SK-N-SH (cell line): ENCODE results near the gene EXOC4. TPM values are rescaled to one million over a fixed set of nuclear protein-coding genes. Genes with fewer than 3 reads are reported as not detected.

Source experiments
- CTCF ChIA-PET: fragments of 300-600, 350-600 bp; formaldehyde crosslinking; extraction: SDS; loops from one replicate; lab custom pipeline; 2021; lab: Yijun Ruan, JAX
- POLR2A ChIA-PET: fragments of 350-600 bp; sonication (Branson Sonifier 250); formaldehyde crosslinking; extraction: SDS; loops from one replicate; lab custom pipeline; 2020; ENCODE audit warnings: antibody characterized with exemption, inconsistent platforms; lab: Yijun Ruan, JAX
- DNase-seq: peaks from one replicate; pipeline ENCODE4 v3.0.0; 2012
- H2AFZ ChIP-seq: fragments of 200-600 bp; sonication (generic); 2 replicates; pipeline ENCODE4 v1.8.1; 2016; ENCODE audit warnings: antibody characterized with exemption, mild to moderate bottlenecking, low read depth
- H3F3A ChIP-seq: fragments of 200-600 bp; sonication (generic); replicated peaks from 2 replicates; pipeline ENCODE3; 2016; ENCODE audit warnings: antibody characterized with exemption, mild to moderate bottlenecking; ENCODE audit not compliant: insufficient read depth
- H3K27ac ChIP-seq, 2 experiments: fragments of 200-500 bp in 1 of 2; fragments of 200-600 bp in 1 of 2; sonication (Bioruptor generic) in 1 of 2; sonication (generic), shearing (Covaris generic) in 1 of 2; 2 replicates each; pipeline versions ENCODE4 v1.5.1 to v1.6.1; 2014 to 2016; ENCODE audit warnings: low read depth in 2 of 2, inconsistent platforms in 1 of 2, low read length in 1 of 2, mild to moderate bottlenecking in 1 of 2, mixed read lengths in 1 of 2
- H3K27me3 ChIP-seq: fragments of 200-600 bp; sonication (generic), shearing (Covaris generic); 2 replicates; pipeline ENCODE4 v1.6.1; 2016; ENCODE audit warnings: mixed run types; ENCODE audit not compliant: insufficient read depth
- H3K36me3 ChIP-seq, 2 experiments: fragments of 200-500 bp in 1 of 2; fragments of 200-600 bp in 1 of 2; sonication (Bioruptor generic) in 1 of 2; sonication (generic) in 1 of 2; replicated peaks in 1 of 2; 2 replicates each; pipeline versions ENCODE3 to v1.5.1; 2014 to 2016; ENCODE audit warnings: low read length in 1 of 2, mild to moderate bottlenecking in 1 of 2; ENCODE audit not compliant: insufficient read depth in 2 of 2, control insufficient read depth in 1 of 2
- H3K4me1 ChIP-seq, 2 experiments: fragments of 200-500 bp in 1 of 2; fragments of 200-600 bp in 1 of 2; sonication (Bioruptor generic) in 1 of 2; sonication (generic), shearing (Covaris generic) in 1 of 2; 2 replicates each; pipeline versions ENCODE4 v1.5.1 to v1.6.1; 2014 to 2016; ENCODE audit warnings: low read depth in 1 of 2, low read length in 1 of 2, mixed run types in 1 of 2; ENCODE audit not compliant: insufficient read depth in 2 of 2, control insufficient read depth in 1 of 2
- H3K4me2 ChIP-seq: fragments of 200-600 bp; sonication (generic), shearing (Covaris generic); 2 replicates; pipeline ENCODE4 v1.6.1; 2017; ENCODE audit warnings: mixed run types
- H3K4me3 ChIP-seq, 2 experiments: fragments of 200-500 bp in 1 of 2; fragments of 200-600 bp in 1 of 2; sonication (Bioruptor generic) in 1 of 2; sonication (generic), shearing (Covaris generic) in 1 of 2; 2 replicates each; pipeline versions ENCODE4 v1.5.1 to v1.8.1; 2014 to 2016; ENCODE audit warnings: low read depth in 2 of 2, inconsistent platforms in 1 of 2, low read length in 1 of 2, mild to moderate bottlenecking in 1 of 2, mixed read lengths in 1 of 2, moderate library complexity in 1 of 2
- H3K79me2 ChIP-seq: fragments of 200-600 bp; sonication (generic); 2 replicates; pipeline ENCODE4 v1.8.1; 2017; ENCODE audit warnings: mild to moderate bottlenecking; ENCODE audit not compliant: insufficient read depth
- H3K9ac ChIP-seq: fragments of 200-600 bp; sonication (generic); 2 replicates; pipeline ENCODE4 v1.6.1; 2017; ENCODE audit warnings: mixed run types
- H3K9me2 ChIP-seq: fragments of 200-600 bp; sonication (generic); 2 replicates; pipeline ENCODE4 v1.6.1; 2017; ENCODE audit warnings: mixed run types
- H3K9me3 ChIP-seq: fragments of 200-600 bp; sonication (generic); 2 replicates; pipeline ENCODE4 v1.6.1; 2017; ENCODE audit warnings: mixed run types, mild to moderate bottlenecking, moderate library complexity
- H4K20me1 ChIP-seq: fragments of 200-600 bp; sonication (generic); 2 replicates; pipeline ENCODE4 v1.6.1; 2017; ENCODE audit warnings: mild to moderate bottlenecking, mixed run types; ENCODE audit not compliant: insufficient read depth
- CHD2 ChIP-seq: fragments of 150-350 bp; IDR thresholded peaks from 2 replicates; pipeline ENCODE4 v1.6.1; 2018; ENCODE audit warnings: low read length; ENCODE audit not compliant: partially characterized antibody
- ELF1 ChIP-seq: IDR thresholded peaks from 2 replicates; pipeline ENCODE4 v1.4.0; 2012
- FOXJ3 ChIP-seq: sonication (generic); formaldehyde crosslinking; IDR thresholded peaks from 2 replicates; pipeline ENCODE4 v1.5.1; 2020; ENCODE audit warnings: mild to moderate bottlenecking, missing genetic modification reagents
- GATA2 ChIP-seq: sonication (generic); formaldehyde crosslinking; IDR thresholded peaks from 2 replicates; pipeline ENCODE4 v1.5.0; 2020; ENCODE audit warnings: mild to moderate bottlenecking, missing genetic modification reagents
- IRF3 ChIP-seq: fragments of 150-350 bp; IDR thresholded peaks from 2 replicates; pipeline ENCODE4 v1.6.1; 2016; ENCODE audit warnings: mild to moderate bottlenecking, low read depth, low read length
- MXI1 ChIP-seq: IDR thresholded peaks from 2 replicates; pipeline ENCODE4 v1.6.1; 2012; ENCODE audit warnings: mild to moderate bottlenecking, low read depth, low read length, improper control_type of control experiment
- NFIC ChIP-seq: IDR thresholded peaks from 2 replicates; pipeline ENCODE4 v1.4.0; 2012; ENCODE audit warnings: borderline replicate concordance
- PBX3 ChIP-seq: IDR thresholded peaks from 2 replicates; pipeline ENCODE4; 2012
- POLR2AphosphoS5 ChIP-seq: IDR thresholded peaks from 2 replicates; pipeline ENCODE4 v1.6.1; 2012; ENCODE audit warnings: low read depth, low read length
- RCOR1 ChIP-seq: fragments of 150-350 bp; IDR thresholded peaks from 2 replicates; pipeline ENCODE4 v1.6.1; 2017; ENCODE audit warnings: antibody characterized with exemption, low read length
- REST ChIP-seq: IDR thresholded peaks from 2 replicates; pipeline ENCODE4 v1.6.1; 2012; ENCODE audit warnings: mild to moderate bottlenecking, low read depth, low read length, moderate library complexity
- RXRA ChIP-seq: IDR thresholded peaks from 2 replicates; pipeline ENCODE4 v1.4.0; 2012; ENCODE audit warnings: low read depth, mild to moderate bottlenecking, borderline replicate concordance
- SMC3 ChIP-seq: IDR thresholded peaks from 2 replicates; pipeline ENCODE4 v1.6.1; 2012; ENCODE audit warnings: low read depth, low read length, improper control_type of control experiment
- TCF12 ChIP-seq: IDR thresholded peaks from 2 replicates; pipeline ENCODE4 v1.4.0; 2012
- USF1 ChIP-seq: IDR thresholded peaks from 2 replicates; pipeline ENCODE4 v1.4.0; 2012; ENCODE audit warnings: low read depth, borderline replicate concordance
- YY1 ChIP-seq: IDR thresholded peaks from 2 replicates; pipeline ENCODE4 v1.4.0; 2012; ENCODE audit warnings: low read depth, mild to moderate bottlenecking
- ZBTB33 ChIP-seq: IDR thresholded peaks from 2 replicates; pipeline ENCODE4 v1.4.0; 2012; ENCODE audit warnings: low read depth, borderline replicate concordance
- WGBS: methylation state at CpG from one replicate; pipeline ENCODE4 v1.1.6; 2017; ENCODE audit warnings: low lambda C conversion rate; 5-methylcytosine and 5-hydroxymethylcytosine counted together
- polyA plus RNA-seq, 3 experiments: library from polyadenylated mRNA; depleted of rRNA; stranded (reverse); fragments of >200 nt; gene quantifications; 2 replicates each; pipeline ENCODE4 v1.2.3, GENCODE V29; 2012

The EXOC4 gene
- polyA plus RNA-seq, 1 of the 3 experiments (the other 2 are of a cell fraction), result 37.3 TPM

- CTCF ChIA-PET, result interaction anchor here (0.9 to 5.2 kb wide), 3 partner anchors 31 to 46 kb away, joined by 3 to 23 read pairs (median 5); no protein-coding TSS in a partner anchor
- H3K9me3 ChIP-seq, result 0 out of 2 replicates have a peak, but pooled peaks cover 5% of the 10 kb centered on the region
- H3K9ac ChIP-seq, result no peak overlapping the region
- no peaks in the 10 kb centered on the region for H3K27me3 ChIP-seq
- no peaks in the 10 kb centered on the region for H4K20me1 ChIP-seq
- no peak for DNase-seq
- no peaks in the 10 kb centered on the region for H3K79me2 ChIP-seq
- no peaks in the 10 kb centered on the region for H3K9me2 ChIP-seq
- H3K4me2 ChIP-seq, result no peak overlapping the region
- TF ChIP-seq RCOR1 (no peak), YY1 (no peak), PBX3 (peak; percentile 16; the same call in 1 of the 2 replicates), TCF12 (no peak), GATA2 (0 out of 2 replicates have a peak, but pooled peaks have one; percentile 19), IRF3 (no peak)
- 93% methylated on average over 7 of the region's 7 CpGs for WGBS
- no peak overlapping the region for H3K4me3 ChIP-seq
- H3F3A ChIP-seq, result no peaks in the 10 kb centered on the region
- H3K4me1 ChIP-seq, result peaks cover 0 to 34% of the 10 kb centered on the region in 2 experiments; a peak in 3 of 4 replicates
- peaks cover 20 to 39% of the 10 kb centered on the region in 2 experiments for H3K36me3 ChIP-seq
- H2AFZ ChIP-seq, result no peak overlapping the region
- POLR2A ChIA-PET, result no interaction called here
- H3K27ac ChIP-seq, result peak overlapping the region in 1 of 2 experiments; percentile 80; a peak in 2 of 4 replicates
These were observed 575.1 kb downstream of the EXOC4 start for GRCh38 chr7:133827707-133828623.

- Histone ChIP-seq H3K9me3 (0 out of 2 replicates have a peak, but pooled peaks cover 5% of the 10 kb centered on the region), H3K4me1 (peaks cover 0 to 34% of the 10 kb centered on the region in 2 experiments; a peak in 2 of 4 replicates), H3K9me2 (no peaks in the 10 kb centered on the region), H3K27me3 (no peaks in the 10 kb centered on the region), H3K4me3 (no peak overlapping the region), H3K36me3 (peaks cover 20 to 38% of the 10 kb centered on the region in 2 experiments), H3K4me2 (no peak overlapping the region), H3F3A (no peaks in the 10 kb centered on the region), H4K20me1 (no peaks in the 10 kb centered on the region), H3K79me2 (no peaks in the 10 kb centered on the region), H3K9ac (no peak overlapping the region), H3K27ac (peak overlapping the region in 1 of 2 experiments; percentile 80; a peak in 2 of 4 replicates), H2AFZ (no peak overlapping the region)
- no peak for DNase-seq
- POLR2A ChIA-PET, result no interaction called here
- WGBS, result 97% methylated on average over 4 of the region's 4 CpGs
- CTCF ChIA-PET, result interaction anchor here (1.1 to 5.2 kb wide), 4 partner anchors 10 to 529 kb away, joined by 3 to 23 read pairs (median 4); no protein-coding TSS in a partner anchor
- TF ChIP-seq ELF1 (no peak), USF1 (no peak), CHD2 (no peak), RXRA (no peak), FOXJ3 (CRISPR knock-in tag) (no peak), YY1 (no peak), REST (no peak), SMC3 (no peak), NFIC (no peak), POLR2AphosphoS5 (no peak), ZBTB33 (no peak), MXI1 (no peak)
These were observed 576.0 kb downstream of the EXOC4 start for GRCh38 chr7:133828906-133829305.
